H1 (cell line): ENCODE data around the gene NGFR.

Source experiments
- CREB1 ChIP-seq: IDR thresholded peaks from 2 replicates; pipeline ENCODE4 v1.6.1; 2012; ENCODE audit warnings: inconsistent platforms
- MAFK ChIP-seq: IDR thresholded peaks from 2 replicates; pipeline ENCODE4 v1.6.1; 2012; ENCODE audit warnings: low read depth, mild to moderate bottlenecking, improper control_type of control experiment, low read length
- POLR2A ChIP-seq, 2 experiments: IDR thresholded peaks; 1 replicate in 1 of 2; 2 replicates in 1 of 2; pipeline ENCODE4 v1.6.1; 2011; ENCODE audit warnings: low read depth in 2 of 2, low read length in 2 of 2, mild to moderate bottlenecking in 2 of 2; ENCODE audit errors: control extremely low read depth in 1 of 2
- SIN3A ChIP-seq, 2 experiments: IDR thresholded peaks in 1 of 2; conservative IDR thresholded peaks in 1 of 2; 2 replicates each; pipeline ENCODE4 v1.6.1; 2011 to 2012; ENCODE audit warnings: low read length in 2 of 2, improper control_type of control experiment in 1 of 2, low read depth in 1 of 2, mild to moderate bottlenecking in 1 of 2
- TF ChIP-seq, protein P1 (sequence below): IDR thresholded peaks from 2 replicates; pipeline ENCODE4 v1.6.1; 2011; ENCODE audit warnings: low read length, improper control_type of control experiment
- TF ChIP-seq, protein P2 (sequence below), 3 experiments: IDR thresholded peaks; 1 replicate in 2 of 3; 2 replicates in 1 of 3; pipeline versions ENCODE4 v1.5.1 to v1.6.1; 2011; ENCODE audit warnings: low read length in 3 of 3, mild to moderate bottlenecking in 3 of 3, inconsistent platforms in 2 of 3, low read depth in 1 of 3, moderate library complexity in 1 of 3; ENCODE audit not compliant: insufficient read depth in 1 of 3; ENCODE audit errors: control extremely low read depth in 1 of 3

DNA sequence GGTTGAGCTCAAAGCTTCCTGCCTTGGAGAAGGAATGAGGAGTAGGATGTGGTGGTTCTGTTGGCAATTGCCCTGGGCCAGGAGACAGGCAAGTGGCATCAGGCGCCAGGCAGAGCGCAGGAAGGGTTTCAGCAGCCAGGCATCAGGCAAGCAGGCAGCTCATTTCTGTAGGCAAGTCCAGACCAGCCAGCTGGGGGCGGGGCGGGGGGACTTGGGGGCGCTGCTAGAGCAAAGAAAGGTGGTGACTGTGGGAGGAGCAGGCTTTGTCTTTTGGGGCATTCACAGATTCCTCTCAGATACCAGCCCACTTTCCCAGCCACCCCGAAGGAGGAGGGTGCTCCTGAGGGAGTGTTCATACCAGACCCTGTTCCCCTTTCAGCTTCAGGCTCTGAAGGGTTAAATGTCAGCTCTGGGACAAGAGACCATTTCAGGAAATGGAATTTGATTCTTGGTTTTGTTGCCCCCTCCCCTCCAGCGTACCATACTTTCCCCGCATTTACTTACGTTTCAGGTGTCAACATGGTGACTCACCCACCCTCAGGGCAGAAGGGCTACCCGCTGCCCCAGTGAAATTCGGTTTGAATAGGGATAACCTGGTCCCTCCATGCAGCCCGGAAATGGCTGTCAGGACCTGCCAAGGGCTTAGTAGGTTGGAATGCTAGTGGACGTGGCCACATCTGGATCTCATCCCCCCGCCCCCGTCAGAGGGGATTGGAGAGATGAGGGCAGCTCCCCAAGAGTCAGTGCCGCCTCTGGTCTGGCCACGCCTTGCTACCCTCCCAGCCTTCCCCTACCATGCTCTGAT, 13.2 kb downstream of the NGFR start:
- TF ChIP-seq SIN3A (conservative IDR thresholded peaks at IDR 0.05 in 1 of 2, IDR thresholded peaks at IDR 0.05 in 1 of 2; ENCODE audit: low read depth in 1 of 2, low read length in 2 of 2) (peak; percentile 54 to 82; a peak in 2 of 4 replicates), CREB1 (0 out of 2 replicates have a peak, but pooled peaks have one; percentile 26), MAFK (no peak), POLR2A (IDR thresholded peaks at IDR 0.05; ENCODE audit: control extremely low read depth in 1 of 2, low read depth in 2 of 2, low read length in 2 of 2) (peak in 1 of 2 experiments; percentile 48; a peak in 1 of 3 replicates)
- TF ChIP-seq, protein P1, sequence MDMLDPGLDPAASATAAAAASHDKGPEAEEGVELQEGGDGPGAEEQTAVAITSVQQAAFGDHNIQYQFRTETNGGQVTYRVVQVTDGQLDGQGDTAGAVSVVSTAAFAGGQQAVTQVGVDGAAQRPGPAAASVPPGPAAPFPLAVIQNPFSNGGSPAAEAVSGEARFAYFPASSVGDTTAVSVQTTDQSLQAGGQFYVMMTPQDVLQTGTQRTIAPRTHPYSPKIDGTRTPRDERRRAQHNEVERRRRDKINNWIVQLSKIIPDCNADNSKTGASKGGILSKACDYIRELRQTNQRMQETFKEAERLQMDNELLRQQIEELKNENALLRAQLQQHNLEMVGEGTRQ, result no peak
- TF ChIP-seq, protein P2, sequence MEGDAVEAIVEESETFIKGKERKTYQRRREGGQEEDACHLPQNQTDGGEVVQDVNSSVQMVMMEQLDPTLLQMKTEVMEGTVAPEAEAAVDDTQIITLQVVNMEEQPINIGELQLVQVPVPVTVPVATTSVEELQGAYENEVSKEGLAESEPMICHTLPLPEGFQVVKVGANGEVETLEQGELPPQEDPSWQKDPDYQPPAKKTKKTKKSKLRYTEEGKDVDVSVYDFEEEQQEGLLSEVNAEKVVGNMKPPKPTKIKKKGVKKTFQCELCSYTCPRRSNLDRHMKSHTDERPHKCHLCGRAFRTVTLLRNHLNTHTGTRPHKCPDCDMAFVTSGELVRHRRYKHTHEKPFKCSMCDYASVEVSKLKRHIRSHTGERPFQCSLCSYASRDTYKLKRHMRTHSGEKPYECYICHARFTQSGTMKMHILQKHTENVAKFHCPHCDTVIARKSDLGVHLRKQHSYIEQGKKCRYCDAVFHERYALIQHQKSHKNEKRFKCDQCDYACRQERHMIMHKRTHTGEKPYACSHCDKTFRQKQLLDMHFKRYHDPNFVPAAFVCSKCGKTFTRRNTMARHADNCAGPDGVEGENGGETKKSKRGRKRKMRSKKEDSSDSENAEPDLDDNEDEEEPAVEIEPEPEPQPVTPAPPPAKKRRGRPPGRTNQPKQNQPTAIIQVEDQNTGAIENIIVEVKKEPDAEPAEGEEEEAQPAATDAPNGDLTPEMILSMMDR (IDR thresholded peaks at IDR 0.05; ENCODE audit: control extremely low read depth in 1 of 3, insufficient read depth in 1 of 3, low read depth in 1 of 3, low read length in 3 of 3), result no peak
